Suprapubic skin (tissue), 4 donors: Measurements from ENCODE around the gene UAP1. TPM values are rescaled to one million over a fixed set of nuclear protein-coding genes. Genes with fewer than 3 reads are reported as not detected.
"Not testable (repeated sequence)": the region's sequence is repeated elsewhere in the genome, so short reads cannot be mapped to it uniquely, and the experiment has no call there.

Experiments used
- DNase-seq, 2 donors: peaks; one replicate each; pipeline ENCODE4 v3.0.0-alpha.2; 2019; ENCODE audit warnings: low spot score in 2 of 2
- H3K27ac ChIP-seq: fragments of 200-600 bp; sonication (generic); one replicate; pipeline ENCODE4 v1.5.1; 2019
- H3K27me3 ChIP-seq: fragments of 200-600 bp; sonication (generic); one replicate; pipeline ENCODE4 v1.5.1; 2019
- H3K36me3 ChIP-seq: fragments of 200-600 bp; sonication (generic); one replicate; pipeline ENCODE4 v1.5.1; 2019
- H3K4me1 ChIP-seq: fragments of 200-600 bp; sonication (generic); one replicate; pipeline ENCODE4 v1.5.1; 2019
- H3K4me3 ChIP-seq: fragments of 200-600 bp; sonication (generic); one replicate; pipeline ENCODE4 v1.5.1; 2019; ENCODE audit warnings: mild to moderate bottlenecking
- H3K9me3 ChIP-seq: fragments of 200-600 bp; sonication (generic); one replicate; pipeline ENCODE4 v1.5.1; 2019
- EP300 ChIP-seq: sonication (generic); formaldehyde crosslinking; IDR thresholded peaks from one replicate; pipeline ENCODE4 v1.6.1; 2017; ENCODE audit warnings: antibody characterized with exemption
- POLR2A ChIP-seq, 2 donors: fragments of 450-650 bp; IDR thresholded peaks; one replicate each; pipeline ENCODE4 v1.6.1; 2017; ENCODE audit warnings: antibody characterized with exemption in 2 of 2, mild to moderate bottlenecking in 2 of 2, moderate library complexity in 2 of 2
- POLR2AphosphoS5 ChIP-seq, 3 donors: sonication (generic); formaldehyde crosslinking; IDR thresholded peaks; one replicate each; pipeline ENCODE4 v1.6.1; 2017; ENCODE audit warnings: antibody characterized with exemption in 3 of 3
- WGBS: methylation state at CpG from one replicate; pipeline ENCODE4 v1.1.5; 2018; 5-methylcytosine and 5-hydroxymethylcytosine counted together
- total RNA-seq, 4 donors: library from RNA; depleted of rRNA; stranded (reverse); fragments of >200 nt; gene quantifications; one replicate each; pipeline ENCODE4 v1.1.0, GENCODE V29; 2016
- TF ChIP-seq, protein P1 (sequence below), 2 donors: fragments of 200-600 bp in 1 of 2; fragments of 450-650 bp in 1 of 2; sonication (generic) in 1 of 2; IDR thresholded peaks; one replicate each; pipeline ENCODE4 v1.5.1; 2016 to 2019; ENCODE audit warnings: antibody characterized with exemption in 2 of 2, mild to moderate bottlenecking in 1 of 2, moderate library complexity in 1 of 2

Gene UAP1
- total RNA-seq, 4 donors from 2014 or later = 27.0 to 65.7 (median 47.9) TPM

DNA sequence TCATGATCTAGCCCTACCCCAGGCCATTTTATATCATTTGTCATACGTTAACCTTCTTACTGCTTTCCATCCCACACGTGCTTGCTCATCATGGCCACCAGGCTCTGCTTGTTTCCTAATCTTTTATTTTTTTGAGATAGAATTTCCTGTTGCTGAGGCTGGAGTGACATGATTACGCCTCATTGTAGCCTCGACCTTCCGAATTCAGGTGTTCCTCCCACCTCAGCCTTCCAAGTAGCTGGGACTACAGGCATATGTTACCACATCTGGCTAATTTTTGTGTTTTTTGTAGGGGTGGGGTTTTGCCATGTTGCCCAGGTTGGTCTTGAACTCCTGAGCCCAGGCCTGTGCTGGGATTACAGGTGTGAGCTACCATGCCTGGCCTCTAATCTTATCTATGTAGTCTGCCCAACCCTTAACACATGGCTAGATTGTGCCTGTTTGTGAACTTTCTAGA is 3.3 kb downstream of the UAP1 start:
- H3K27me3 ChIP-seq = no peaks in the 10 kb centered on the region
- H3K4me1 ChIP-seq = peaks cover 28% of the 10 kb centered on the region
- H3K36me3 ChIP-seq = peaks cover 7% of the 10 kb centered on the region
- TF ChIP-seq POLR2A (IDR thresholded peaks at IDR 0.05) (no peak), POLR2AphosphoS5 (IDR thresholded peaks at IDR 0.05) (no peak), EP300 (no peak)
- TF ChIP-seq, protein P1, sequence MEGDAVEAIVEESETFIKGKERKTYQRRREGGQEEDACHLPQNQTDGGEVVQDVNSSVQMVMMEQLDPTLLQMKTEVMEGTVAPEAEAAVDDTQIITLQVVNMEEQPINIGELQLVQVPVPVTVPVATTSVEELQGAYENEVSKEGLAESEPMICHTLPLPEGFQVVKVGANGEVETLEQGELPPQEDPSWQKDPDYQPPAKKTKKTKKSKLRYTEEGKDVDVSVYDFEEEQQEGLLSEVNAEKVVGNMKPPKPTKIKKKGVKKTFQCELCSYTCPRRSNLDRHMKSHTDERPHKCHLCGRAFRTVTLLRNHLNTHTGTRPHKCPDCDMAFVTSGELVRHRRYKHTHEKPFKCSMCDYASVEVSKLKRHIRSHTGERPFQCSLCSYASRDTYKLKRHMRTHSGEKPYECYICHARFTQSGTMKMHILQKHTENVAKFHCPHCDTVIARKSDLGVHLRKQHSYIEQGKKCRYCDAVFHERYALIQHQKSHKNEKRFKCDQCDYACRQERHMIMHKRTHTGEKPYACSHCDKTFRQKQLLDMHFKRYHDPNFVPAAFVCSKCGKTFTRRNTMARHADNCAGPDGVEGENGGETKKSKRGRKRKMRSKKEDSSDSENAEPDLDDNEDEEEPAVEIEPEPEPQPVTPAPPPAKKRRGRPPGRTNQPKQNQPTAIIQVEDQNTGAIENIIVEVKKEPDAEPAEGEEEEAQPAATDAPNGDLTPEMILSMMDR (IDR thresholded peaks at IDR 0.05) = no peak
- 79% methylated on average over 5 of the region's 5 CpGs for whole genome bisulfite sequencing
- H3K9me3 ChIP-seq = no peaks in the 10 kb centered on the region
- H3K27ac ChIP-seq = no peak overlapping the region
- peak overlapping the region; percentile 77 for H3K4me3 ChIP-seq
- no peak for DNase-seq

DNA sequence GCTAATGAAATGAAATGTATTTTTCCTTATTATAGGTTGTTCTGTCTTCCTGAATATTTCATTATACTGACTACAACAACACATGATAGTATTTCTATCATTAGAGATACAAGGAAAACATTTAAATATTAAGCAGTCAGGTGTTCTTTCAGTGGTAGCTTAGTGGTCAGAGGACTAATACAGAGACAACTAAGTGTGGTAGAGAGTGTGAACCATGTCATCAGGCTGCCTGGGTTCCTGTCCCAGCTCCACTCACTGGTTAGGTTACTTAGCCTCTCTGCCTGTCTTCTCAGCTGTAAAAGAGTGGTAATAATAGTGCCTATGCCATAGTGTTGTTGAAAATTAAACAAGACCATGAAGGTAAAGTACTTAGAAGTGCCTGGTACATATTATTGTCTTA is 3.9 kb downstream of the UAP1 start:
- peaks cover 25% of the 10 kb centered on the region for H3K4me1 ChIP-seq
- no peaks in the 10 kb centered on the region for H3K27me3 ChIP-seq
- no peak for DNase-seq
- TF ChIP-seq POLR2A (IDR thresholded peaks at IDR 0.05) (no peak), POLR2AphosphoS5 (IDR thresholded peaks at IDR 0.05) (no peak), EP300 (no peak)
- TF ChIP-seq, protein P1 (IDR thresholded peaks at IDR 0.05) = no peak
- peaks cover 7% of the 10 kb centered on the region for H3K36me3 ChIP-seq
- no peak overlapping the region for H3K4me3 ChIP-seq
- no peak overlapping the region for H3K27ac ChIP-seq
- no peaks in the 10 kb centered on the region for H3K9me3 ChIP-seq

DNA sequence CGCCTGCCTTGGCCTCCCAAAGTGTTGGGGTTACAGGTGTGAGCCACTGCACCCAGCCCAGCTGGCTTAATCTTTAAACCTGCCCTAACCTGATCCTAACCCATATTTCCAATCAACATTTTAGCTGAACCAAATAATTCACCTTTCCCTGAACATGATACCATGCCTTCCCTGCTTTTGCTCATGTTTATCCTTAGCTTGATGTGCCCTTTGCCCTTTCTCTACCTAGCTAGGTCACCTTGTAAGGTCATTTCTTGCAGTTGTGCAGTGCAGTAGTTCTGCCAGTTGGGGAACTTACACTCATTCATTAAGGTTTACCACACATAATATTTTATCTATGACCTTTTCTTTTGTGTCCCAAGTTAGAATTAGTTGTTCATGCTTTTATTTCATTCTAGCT is 5.3 kb downstream of the UAP1 start:
- no peak for TF ChIP-seq POLR2AphosphoS5 (IDR thresholded peaks at IDR 0.05)
- no peak for TF ChIP-seq POLR2A (IDR thresholded peaks at IDR 0.05)
- TF ChIP-seq, protein P1 (IDR thresholded peaks at IDR 0.05) = no peak
- TF ChIP-seq EP300 = no peak
- Histone ChIP-seq H3K27ac (no peak overlapping the region), H3K27me3 (no peaks in the 10 kb centered on the region), H3K36me3 (peaks cover 7% of the 10 kb centered on the region), H3K9me3 (no peaks in the 10 kb centered on the region), H3K4me3 (no peak overlapping the region), H3K4me1 (peaks cover 27% of the 10 kb centered on the region)
- DNase-seq = no peak
- 76% methylated on average over 1 of the region's 1 CpG for WGBS

DNA sequence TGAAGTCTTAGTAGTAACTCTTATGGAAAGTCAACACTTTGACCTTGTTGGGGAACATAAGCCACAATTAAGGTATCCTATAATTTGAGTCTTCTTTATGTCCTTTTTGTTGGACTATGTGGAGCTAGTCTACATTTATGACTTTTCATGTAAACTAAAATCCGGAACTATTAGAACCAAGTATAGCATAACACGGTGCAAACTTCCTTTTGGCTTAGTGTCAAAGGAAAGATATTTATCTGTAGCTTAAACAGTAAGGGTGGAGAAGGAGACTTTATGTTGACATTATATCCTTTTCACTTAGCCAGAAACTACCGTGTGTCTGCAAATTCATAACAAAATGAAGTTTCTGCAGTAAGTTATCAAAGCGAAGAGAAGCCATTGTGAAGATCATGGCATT is 7.3 kb downstream of the UAP1 start:
- Histone ChIP-seq H3K36me3 (peaks cover 7% of the 10 kb centered on the region), H3K9me3 (no peaks in the 10 kb centered on the region), H3K4me3 (no peak overlapping the region), H3K27ac (no peak overlapping the region), H3K4me1 (peaks cover 24% of the 10 kb centered on the region), H3K27me3 (no peaks in the 10 kb centered on the region)
- no peak for DNase-seq
- WGBS = 45% methylated on average over 4 of the region's 4 CpGs
- TF ChIP-seq EP300 = no peak
- no peak for TF ChIP-seq POLR2AphosphoS5 (IDR thresholded peaks at IDR 0.05)
- no peak for TF ChIP-seq POLR2A (IDR thresholded peaks at IDR 0.05)
- TF ChIP-seq, protein P1 (IDR thresholded peaks at IDR 0.05) = no peak

DNA sequence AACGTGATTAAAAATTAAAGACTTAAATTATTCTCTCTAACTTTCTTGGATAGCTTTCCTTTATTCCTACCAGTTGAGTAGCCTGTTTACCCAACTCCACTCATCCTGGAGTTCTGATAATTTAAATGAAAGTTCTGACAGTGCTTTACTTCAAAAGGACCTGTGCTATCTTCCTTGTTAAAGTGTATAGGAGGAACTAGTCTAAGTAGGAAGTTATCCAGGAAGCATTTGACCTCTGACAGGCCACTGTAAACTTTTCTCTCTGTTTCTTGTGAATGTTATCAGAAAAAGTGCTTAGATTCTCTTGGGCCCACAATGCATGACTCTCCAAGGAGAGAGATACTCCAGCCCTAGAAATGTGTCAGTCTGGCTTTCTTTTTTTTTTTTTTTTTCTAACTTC is 9.2 kb downstream of the UAP1 start:
- no peak for TF ChIP-seq EP300
- Histone ChIP-seq H3K9me3 (no peaks in the 10 kb centered on the region), H3K36me3 (peaks cover 7% of the 10 kb centered on the region), H3K4me3 (no peak overlapping the region), H3K27ac (no peak overlapping the region), H3K4me1 (peaks cover 14% of the 10 kb centered on the region), H3K27me3 (no peaks in the 10 kb centered on the region)
- WGBS = 70% methylated on average over 1 of the region's 1 CpG
- no peak for DNase-seq

DNA sequence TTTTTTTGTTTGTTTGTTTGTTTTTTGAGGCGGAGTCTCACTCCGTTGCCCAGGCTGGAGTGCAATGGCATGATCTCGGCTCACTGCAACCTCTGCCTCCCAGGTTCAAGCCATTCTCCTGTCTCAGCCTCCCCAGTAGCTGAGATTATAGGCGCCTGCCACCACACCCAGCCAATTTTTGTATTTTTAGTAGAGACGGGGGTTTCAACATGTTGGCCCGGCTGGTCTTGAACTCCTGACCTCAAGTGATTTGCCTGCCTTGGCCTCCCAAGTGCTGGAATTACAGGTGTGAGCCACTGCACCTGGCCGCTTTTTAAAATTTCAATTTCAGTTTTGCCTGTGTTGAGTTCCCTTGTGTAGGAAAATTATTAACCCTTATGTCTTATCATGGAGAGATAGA is 9.6 kb downstream of the UAP1 start:
- H3K36me3 ChIP-seq, H3K4me3 ChIP-seq, H3K27me3 ChIP-seq, H3K27ac ChIP-seq, DNase-seq, H3K9me3 ChIP-seq: not testable (repeated sequence)
- WGBS = 86% methylated on average over 7 of the region's 7 CpGs
- peaks cover 14% of the 10 kb centered on the region for H3K4me1 ChIP-seq
